ENCODE results near the gene METTL5.

The METTL5 gene

DNA sequence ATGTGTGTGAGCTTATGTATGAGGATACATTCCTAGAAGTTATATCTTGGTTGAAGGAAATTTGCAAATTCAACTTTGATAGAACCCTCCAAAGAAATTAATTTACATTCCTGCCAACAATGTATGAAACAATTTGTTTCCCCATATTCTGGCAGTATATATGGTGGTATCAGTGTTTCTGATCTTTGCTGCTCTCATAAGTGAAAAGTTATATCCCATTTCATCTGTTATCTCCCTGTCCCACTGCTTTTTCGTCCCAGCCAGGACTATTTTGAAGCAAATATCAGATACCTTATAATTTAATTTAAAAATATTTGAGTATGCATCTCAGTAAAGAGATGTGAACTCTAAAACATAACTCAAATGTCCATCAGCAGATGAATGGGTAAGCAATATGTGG is 9.7 kb upstream of the METTL5 start:
- Histone ChIP-seq H3K79me2 (ENCODE audit: low read length) (peaks cover 96% of the 10 kb centered on the region), H3K9ac (ENCODE audit: low read length) (no peak overlapping the region), H4K20me1 (ENCODE audit: insufficient read depth, low read length) (peaks cover 3% of the 10 kb centered on the region; the same call in 1 of the 2 replicates), H3K4me2 (ENCODE audit: low read depth, low read length) (no peak overlapping the region), H2AFZ (ENCODE audit: low read length) (no peak overlapping the region), H3K4me3 (ENCODE audit: low read length) (no peak overlapping the region), H3F3A (ENCODE audit: insufficient read depth, low read length) (no peaks in the 10 kb centered on the region), H3K9me3 (replicated peaks; ENCODE audit: insufficient read depth, low read length) (no peaks in the 10 kb centered on the region), H3K27me3 (replicated peaks; ENCODE audit: insufficient read depth, low read length) (no peaks in the 10 kb centered on the region), H3K27ac (ENCODE audit: low read length) (no peak overlapping the region), H3K9me2 (replicated peaks; ENCODE audit: insufficient read depth, low read length) (no peaks in the 10 kb centered on the region), H3K36me3 (replicated peaks; ENCODE audit: insufficient read depth, low read length) (no peaks in the 10 kb centered on the region), H3K4me1 (ENCODE audit: low read length) (no peaks in the 10 kb centered on the region)
- TF ChIP-seq EZH2phosphoT487 (IDR thresholded peaks at IDR 0.05; ENCODE audit: low read length) (no peak), EZH2 (optimal IDR thresholded peaks at IDR 0.05; ENCODE audit: low read depth, low read length) (no peak)
- TF ChIP-seq, protein P1, sequence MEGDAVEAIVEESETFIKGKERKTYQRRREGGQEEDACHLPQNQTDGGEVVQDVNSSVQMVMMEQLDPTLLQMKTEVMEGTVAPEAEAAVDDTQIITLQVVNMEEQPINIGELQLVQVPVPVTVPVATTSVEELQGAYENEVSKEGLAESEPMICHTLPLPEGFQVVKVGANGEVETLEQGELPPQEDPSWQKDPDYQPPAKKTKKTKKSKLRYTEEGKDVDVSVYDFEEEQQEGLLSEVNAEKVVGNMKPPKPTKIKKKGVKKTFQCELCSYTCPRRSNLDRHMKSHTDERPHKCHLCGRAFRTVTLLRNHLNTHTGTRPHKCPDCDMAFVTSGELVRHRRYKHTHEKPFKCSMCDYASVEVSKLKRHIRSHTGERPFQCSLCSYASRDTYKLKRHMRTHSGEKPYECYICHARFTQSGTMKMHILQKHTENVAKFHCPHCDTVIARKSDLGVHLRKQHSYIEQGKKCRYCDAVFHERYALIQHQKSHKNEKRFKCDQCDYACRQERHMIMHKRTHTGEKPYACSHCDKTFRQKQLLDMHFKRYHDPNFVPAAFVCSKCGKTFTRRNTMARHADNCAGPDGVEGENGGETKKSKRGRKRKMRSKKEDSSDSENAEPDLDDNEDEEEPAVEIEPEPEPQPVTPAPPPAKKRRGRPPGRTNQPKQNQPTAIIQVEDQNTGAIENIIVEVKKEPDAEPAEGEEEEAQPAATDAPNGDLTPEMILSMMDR (IDR thresholded peaks at IDR 0.05; ENCODE audit: low read length): no peak
- DNase-seq: no peak

DNA sequence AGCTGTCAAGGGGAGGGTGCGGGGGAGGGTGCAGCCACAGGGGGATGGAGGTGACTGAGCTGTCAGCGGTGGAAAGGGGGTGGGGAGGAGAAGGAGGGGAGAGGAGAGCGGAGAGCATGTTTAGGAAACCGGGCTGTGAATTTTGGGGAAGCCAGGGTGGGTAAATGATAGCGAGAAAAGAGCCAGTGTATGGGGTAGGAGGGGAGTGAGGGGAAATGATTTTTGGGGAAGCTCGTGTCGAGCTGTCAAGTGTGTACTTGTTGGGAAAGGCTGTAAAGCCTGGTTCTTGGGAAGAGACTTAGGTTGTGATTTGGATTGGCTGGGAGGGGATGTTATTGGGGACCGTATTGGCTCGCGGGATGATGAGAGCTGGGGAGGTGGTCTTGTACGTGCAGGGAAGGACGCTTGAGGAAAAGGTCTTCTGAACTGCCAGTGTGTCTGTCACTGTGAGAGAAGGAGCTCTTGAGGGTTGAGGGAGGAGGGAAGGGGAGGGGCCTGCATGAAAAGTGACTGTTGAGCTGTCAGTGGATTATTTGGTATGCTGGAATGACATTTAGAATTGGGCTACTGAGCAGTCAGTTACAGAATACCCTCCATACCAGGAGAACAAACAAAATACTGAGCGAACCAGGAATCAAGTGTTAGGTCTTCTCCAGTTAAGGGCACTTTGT is 3.6 kb upstream of the METTL5 start:
- Histone ChIP-seq H3F3A (ENCODE audit: insufficient read depth, low read length) (0 out of 2 replicates have a peak, but pooled peaks cover 5% of the 10 kb centered on the region), H3K9me2 (replicated peaks; ENCODE audit: insufficient read depth, low read length) (no peaks in the 10 kb centered on the region), H4K20me1 (ENCODE audit: insufficient read depth, low read length) (peaks cover 10% of the 10 kb centered on the region), H3K4me3 (ENCODE audit: low read length) (peak overlapping the region; percentile 99), H3K4me1 (ENCODE audit: low read length) (peaks cover 11% of the 10 kb centered on the region), H3K9me3 (replicated peaks; ENCODE audit: insufficient read depth, low read length) (no peaks in the 10 kb centered on the region), H3K4me2 (ENCODE audit: low read depth, low read length) (peak overlapping the region; percentile 67), H3K36me3 (replicated peaks; ENCODE audit: insufficient read depth, low read length) (no peaks in the 10 kb centered on the region), H2AFZ (ENCODE audit: low read length) (peak overlapping the region; percentile 71), H3K27me3 (replicated peaks; ENCODE audit: insufficient read depth, low read length) (no peaks in the 10 kb centered on the region), H3K27ac (ENCODE audit: low read length) (peak overlapping the region; percentile 21; the same call in 1 of the 2 replicates), H3K79me2 (ENCODE audit: low read length) (peaks cover 69% of the 10 kb centered on the region), H3K9ac (ENCODE audit: low read length) (peak overlapping the region; percentile 81)
- peak; percentile 59 for DNase-seq
- TF ChIP-seq, protein P1 (IDR thresholded peaks at IDR 0.05; ENCODE audit: low read length): no peak
- TF ChIP-seq EZH2 (optimal IDR thresholded peaks at IDR 0.05; ENCODE audit: low read depth, low read length) (no peak), EZH2phosphoT487 (IDR thresholded peaks at IDR 0.05; ENCODE audit: low read length) (no peak)

DNA sequence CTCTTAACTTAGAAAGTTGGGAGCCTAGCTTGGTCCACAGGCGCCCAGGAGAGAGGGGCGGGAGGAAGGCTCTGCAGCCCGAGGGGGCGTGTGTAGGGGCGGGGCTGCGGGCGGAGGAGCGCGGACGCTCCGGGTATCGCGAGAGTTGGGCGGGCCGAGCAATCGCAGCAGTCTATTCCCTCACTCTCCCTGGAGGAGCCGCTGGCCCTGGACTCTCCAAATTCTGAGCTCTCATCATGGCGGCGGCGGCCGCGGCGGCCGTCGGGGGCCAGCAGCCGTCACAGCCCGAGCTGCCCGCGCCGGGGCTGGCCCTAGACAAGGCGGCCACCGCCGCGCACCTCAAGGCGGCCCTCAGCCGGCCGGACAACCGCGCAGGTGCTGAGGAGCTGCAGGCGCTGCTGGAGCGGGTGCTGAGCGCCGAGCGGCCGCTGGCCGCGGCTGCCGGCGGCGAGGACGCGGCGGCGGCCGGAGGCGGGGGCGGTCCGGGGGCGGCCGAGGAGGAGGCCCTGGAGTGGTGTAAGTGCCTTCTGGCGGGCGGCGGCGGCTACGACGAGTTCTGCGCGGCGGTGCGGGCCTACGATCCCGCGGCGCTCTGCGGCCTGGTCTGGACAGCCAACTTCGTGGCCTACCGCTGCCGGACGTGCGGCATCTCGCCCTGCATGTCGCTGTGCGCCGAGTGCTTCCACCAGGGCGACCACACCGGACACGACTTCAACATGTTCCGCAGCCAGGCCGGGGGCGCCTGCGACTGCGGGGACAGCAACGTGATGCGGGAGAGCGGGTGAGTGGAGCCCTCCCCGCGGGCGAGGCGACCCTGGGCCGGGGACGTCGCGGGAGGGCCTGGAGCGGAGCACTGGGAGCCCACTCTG is 2.8 kb upstream of the METTL5 start, which contains the start of gene UBR3:
TSS of gene UBR3 (plus strand) at position 183 of the 869 bp plus-strand sequence. CDS start at position 237, 54 bp downstream.
- H3K4me3 ChIP-seq (ENCODE audit: low read length): peak within 1 kb of the TSS; percentile 99
- peaks cover 16% of the 10 kb centered on the region for H3K4me1 ChIP-seq (ENCODE audit: low read length)
- H4K20me1 ChIP-seq (ENCODE audit: insufficient read depth, low read length): peaks cover 10% of the 10 kb centered on the region
- H3K79me2 ChIP-seq (ENCODE audit: low read length): peaks cover 69% of the 10 kb centered on the region
- TF ChIP-seq EZH2phosphoT487 (IDR thresholded peaks at IDR 0.05; ENCODE audit: low read length) (no peak), EZH2 (optimal IDR thresholded peaks at IDR 0.05; ENCODE audit: low read depth, low read length) (no peak)
- TF ChIP-seq, protein P1 (IDR thresholded peaks at IDR 0.05; ENCODE audit: low read length): no peak
- H3K27me3 ChIP-seq (replicated peaks; ENCODE audit: insufficient read depth, low read length): no peaks in the 10 kb centered on the region
- peak within 1 kb of the TSS; percentile 21; the same call in 1 of the 2 replicates for H3K27ac ChIP-seq (ENCODE audit: low read length)
- no peaks in the 10 kb centered on the region for H3K9me3 ChIP-seq (replicated peaks; ENCODE audit: insufficient read depth, low read length)
- H3F3A ChIP-seq (ENCODE audit: insufficient read depth, low read length): 0 out of 2 replicates have a peak, but pooled peaks cover 5% of the 10 kb centered on the region
- H3K4me2 ChIP-seq (ENCODE audit: low read depth, low read length): peak within 1 kb of the TSS; percentile 67
- H2AFZ ChIP-seq (ENCODE audit: low read length): peak within 1 kb of the TSS; percentile 71
- no peaks in the 10 kb centered on the region for H3K9me2 ChIP-seq (replicated peaks; ENCODE audit: insufficient read depth, low read length)
- H3K9ac ChIP-seq (ENCODE audit: low read length): peak within 1 kb of the TSS; percentile 81
- H3K36me3 ChIP-seq (replicated peaks; ENCODE audit: insufficient read depth, low read length): no peaks in the 10 kb centered on the region
- peak; percentile 92 for DNase-seq
